PC-9 (cell line): ENCODE measurements around the gene FAM170A. TPM values are rescaled to one million over a fixed set of nuclear protein-coding genes. Genes with fewer than 3 reads are reported as not detected.

ENCODE experiments used
- BruUV-seq: library from RNA; stranded (reverse); fragments of 400-500 nt; replicated peaks from 2 replicates; lab custom pipeline; 2021; lab: Mats Ljungman, UMichigan
- CTCF ChIA-PET: fragments of 300-600 bp; sonication (Branson Sonifier 250); formaldehyde crosslinking; loops from one replicate; lab custom pipeline; 2022; ENCODE audit warnings: antibody characterized with exemption; lab: Charles Lee
- POLR2A ChIA-PET: fragments of 300-600 bp; sonication (Branson Sonifier 250); formaldehyde crosslinking; loops from one replicate; lab custom pipeline; 2022; ENCODE audit warnings: antibody characterized with exemption; ENCODE audit not compliant: unreplicated experiment; lab: Charles Lee
- DNase-seq, 2 experiments: peaks; one replicate each; pipeline versions ENCODE4 v3.0.0 to v3.0.0-alpha.2; 2015 to 2022; ENCODE audit warnings: mixed read lengths in 1 of 2
- H2AFZ ChIP-seq: fragments of 200-600 bp; sonication (generic); 2 replicates; pipeline ENCODE4 v1.8.1; 2017; ENCODE audit warnings: antibody characterized with exemption
- H3F3A ChIP-seq: fragments of 200-600 bp; sonication (generic); 2 replicates; pipeline ENCODE4 v1.8.1; 2017; ENCODE audit warnings: antibody characterized with exemption, mild to moderate bottlenecking, low read depth; ENCODE audit not compliant: insufficient read depth
- H3K27ac ChIP-seq: fragments of 200-600 bp; sonication (generic); 2 replicates; pipeline ENCODE4 v1.6.1; 2016; ENCODE audit warnings: mixed run types
- H3K27me3 ChIP-seq: fragments of 200-600 bp; sonication (generic); 2 replicates; pipeline ENCODE4 v1.6.1; 2016; ENCODE audit warnings: low read depth, mixed run types; ENCODE audit not compliant: insufficient read depth
- H3K36me3 ChIP-seq: fragments of 200-600 bp; sonication (generic); 2 replicates; pipeline ENCODE4 v1.6.1; 2016; ENCODE audit warnings: low read depth, mixed run types
- H3K4me1 ChIP-seq: fragments of 200-600 bp; sonication (generic); replicated peaks from 2 replicates; pipeline ENCODE4 v1.6.1; 2016; ENCODE audit warnings: mixed run types; ENCODE audit not compliant: insufficient read depth
- H3K4me2 ChIP-seq: fragments of 200-600 bp; sonication (generic); 2 replicates; pipeline ENCODE4 v1.6.1; 2017; ENCODE audit warnings: mixed run types
- H3K4me3 ChIP-seq: fragments of 200-600 bp; sonication (generic); 2 replicates; pipeline ENCODE4 v1.6.1; 2016; ENCODE audit warnings: mixed run types
- H3K79me2 ChIP-seq: fragments of 200-600 bp; sonication (generic); 2 replicates; pipeline ENCODE4 v1.6.1; 2017; ENCODE audit warnings: low read depth, mixed run types
- H3K9me2 ChIP-seq: fragments of 200-600 bp; sonication (generic); 2 replicates; pipeline ENCODE4 v1.8.1; 2017; ENCODE audit warnings: mild to moderate bottlenecking; ENCODE audit not compliant: insufficient read depth
- H3K9me3 ChIP-seq: fragments of 200-600 bp; sonication (generic); 2 replicates; pipeline ENCODE4 v1.8.1; 2016; ENCODE audit warnings: low read depth; ENCODE audit not compliant: insufficient read depth
- H4K20me1 ChIP-seq: fragments of 200-600 bp; sonication (generic); 2 replicates; pipeline ENCODE4 v1.8.1; 2017; ENCODE audit not compliant: insufficient read depth
- EZH2 ChIP-seq: fragments of 200-600 bp; sonication (generic); IDR thresholded peaks from 2 replicates; pipeline ENCODE4 v1.8.0; 2017; ENCODE audit warnings: antibody characterized with exemption, low read depth
- intact Hi-C: fragments of 100-400 bp; cut with micrococcal nuclease; formaldehyde crosslinking; loops from one replicate; pipeline ENCODE4 v1.10.0; 2022; ENCODE audit not compliant: unreplicated experiment
- total RNA-seq: library from RNA; stranded (reverse); gene quantifications from 2 replicates; pipeline ENCODE4 v1.2.3, GENCODE V29; 2021
- TF ChIP-seq, protein P1 (sequence below): fragments of 200-600 bp; sonication (generic); conservative IDR thresholded peaks from 2 replicates; pipeline ENCODE4 v1.6.1; 2017; ENCODE audit warnings: mixed run types, antibody characterized with exemption, mild to moderate bottlenecking, moderate library complexity

Gene FAM170A
- total RNA-seq, 1 experiment from 2014 or later: not detected

DNA sequence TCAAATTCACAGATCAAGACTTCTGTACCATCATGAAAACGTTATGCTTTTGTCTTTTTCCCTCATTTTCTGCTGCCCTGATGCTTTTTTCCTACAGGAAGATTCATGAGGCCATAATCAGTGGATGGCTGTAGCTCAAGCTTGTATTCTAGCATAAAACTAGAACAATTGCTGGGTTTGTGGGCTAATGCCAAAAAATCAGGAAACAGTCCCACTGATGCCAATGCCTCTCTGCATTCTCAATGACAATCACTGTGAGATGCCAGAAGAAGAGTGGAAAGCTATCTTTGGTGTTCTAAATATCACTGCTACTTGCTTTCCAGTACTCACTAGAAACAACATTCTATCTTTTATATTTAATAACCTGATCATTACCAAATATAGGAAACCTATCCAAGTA, 33.3 kb upstream of the FAM170A start:
- Histone ChIP-seq H3K9me3 (no peaks in the 10 kb centered on the region), H3K36me3 (no peaks in the 10 kb centered on the region), H3K27ac (no peak overlapping the region), H3K4me3 (no peak overlapping the region), H3K4me1 (no peaks in the 10 kb centered on the region), H3K27me3 (no peaks in the 10 kb centered on the region), H3K9me2 (no peaks in the 10 kb centered on the region), H3F3A (no peaks in the 10 kb centered on the region), H3K79me2 (no peaks in the 10 kb centered on the region), H3K4me2 (no peak overlapping the region), H2AFZ (no peak overlapping the region), H4K20me1 (no peaks in the 10 kb centered on the region)
- CTCF ChIA-PET: no interaction called here
- no peak for DNase-seq
- POLR2A ChIA-PET: no interaction called here
- TF ChIP-seq, protein P1, sequence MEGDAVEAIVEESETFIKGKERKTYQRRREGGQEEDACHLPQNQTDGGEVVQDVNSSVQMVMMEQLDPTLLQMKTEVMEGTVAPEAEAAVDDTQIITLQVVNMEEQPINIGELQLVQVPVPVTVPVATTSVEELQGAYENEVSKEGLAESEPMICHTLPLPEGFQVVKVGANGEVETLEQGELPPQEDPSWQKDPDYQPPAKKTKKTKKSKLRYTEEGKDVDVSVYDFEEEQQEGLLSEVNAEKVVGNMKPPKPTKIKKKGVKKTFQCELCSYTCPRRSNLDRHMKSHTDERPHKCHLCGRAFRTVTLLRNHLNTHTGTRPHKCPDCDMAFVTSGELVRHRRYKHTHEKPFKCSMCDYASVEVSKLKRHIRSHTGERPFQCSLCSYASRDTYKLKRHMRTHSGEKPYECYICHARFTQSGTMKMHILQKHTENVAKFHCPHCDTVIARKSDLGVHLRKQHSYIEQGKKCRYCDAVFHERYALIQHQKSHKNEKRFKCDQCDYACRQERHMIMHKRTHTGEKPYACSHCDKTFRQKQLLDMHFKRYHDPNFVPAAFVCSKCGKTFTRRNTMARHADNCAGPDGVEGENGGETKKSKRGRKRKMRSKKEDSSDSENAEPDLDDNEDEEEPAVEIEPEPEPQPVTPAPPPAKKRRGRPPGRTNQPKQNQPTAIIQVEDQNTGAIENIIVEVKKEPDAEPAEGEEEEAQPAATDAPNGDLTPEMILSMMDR: no peak
- no peak for TF ChIP-seq EZH2
- no TSS peak for BruUV-seq
- intact Hi-C loops: no loop called here

DNA sequence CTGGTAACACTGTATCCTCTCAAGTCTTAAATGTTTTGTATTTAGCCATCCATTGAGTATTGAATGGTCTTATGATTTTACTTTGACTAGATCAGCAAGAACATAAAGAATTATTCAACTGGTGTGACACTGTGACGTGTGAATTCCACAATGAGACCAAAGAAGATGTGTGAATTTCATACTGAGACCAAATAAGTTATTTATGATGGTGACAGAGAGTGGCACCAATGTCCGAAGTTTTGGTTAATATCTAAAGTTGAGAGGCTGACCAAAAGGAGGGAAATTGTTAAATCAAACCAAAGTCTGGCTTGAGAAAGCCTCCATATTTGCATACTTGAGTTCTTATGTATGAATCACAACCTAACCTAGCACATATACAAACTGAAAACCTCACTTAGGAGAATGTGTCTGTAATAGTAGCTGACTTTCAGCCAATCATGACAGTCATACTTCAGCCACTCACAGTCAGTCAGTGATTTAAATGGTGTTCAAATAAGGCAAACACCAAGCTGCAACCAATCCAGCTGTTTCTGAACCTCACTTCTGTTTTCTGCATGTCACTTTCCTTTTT, 31.5 kb upstream of the FAM170A start:
- H3K4me1 ChIP-seq: no peaks in the 10 kb centered on the region
- no peak overlapping the region for H3K27ac ChIP-seq
- ChIA-PET POLR2A (no interaction called here), CTCF (no interaction called here)
- no peak overlapping the region for H3K4me3 ChIP-seq
- H3K4me2 ChIP-seq: no peak overlapping the region
- no peaks in the 10 kb centered on the region for H3K9me3 ChIP-seq
- TF ChIP-seq, protein P1: no peak
- no peak for TF ChIP-seq EZH2
- intact Hi-C loops: no loop called here
- H3K36me3 ChIP-seq: no peaks in the 10 kb centered on the region
- DNase-seq: no peak
- BruUV-seq: no TSS peak
- no peak overlapping the region for H2AFZ ChIP-seq
- no peaks in the 10 kb centered on the region for H3K9me2 ChIP-seq
- no peaks in the 10 kb centered on the region for H3K79me2 ChIP-seq
- H4K20me1 ChIP-seq: no peaks in the 10 kb centered on the region
- no peaks in the 10 kb centered on the region for H3F3A ChIP-seq
- no peaks in the 10 kb centered on the region for H3K27me3 ChIP-seq

DNA sequence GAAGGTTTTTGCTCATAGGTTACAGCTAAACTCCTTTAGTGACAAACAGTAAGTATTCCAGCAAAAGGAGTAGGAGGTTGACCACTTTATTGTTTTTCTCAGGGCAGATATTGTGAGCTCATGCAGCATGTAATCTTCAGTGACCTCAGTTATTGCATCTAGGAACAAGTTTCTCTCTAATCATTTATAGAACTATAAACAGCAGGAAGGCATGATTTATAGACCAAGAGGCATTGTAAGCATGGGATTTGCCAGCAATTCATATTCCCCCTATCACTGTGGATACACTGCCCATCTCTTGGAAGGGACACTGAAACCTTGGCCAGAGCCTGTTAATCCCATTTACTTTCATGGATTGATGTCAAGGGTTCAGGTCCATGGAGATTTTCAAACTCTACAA, 15.4 kb upstream of the FAM170A start:
- Histone ChIP-seq H3F3A (no peaks in the 10 kb centered on the region), H3K4me1 (no peaks in the 10 kb centered on the region), H3K27me3 (no peaks in the 10 kb centered on the region), H3K9me3 (no peaks in the 10 kb centered on the region), H3K79me2 (no peaks in the 10 kb centered on the region), H4K20me1 (no peaks in the 10 kb centered on the region), H3K9me2 (no peaks in the 10 kb centered on the region), H2AFZ (no peak overlapping the region), H3K27ac (no peak overlapping the region), H3K4me3 (no peak overlapping the region), H3K4me2 (no peak overlapping the region), H3K36me3 (no peaks in the 10 kb centered on the region)
- DNase-seq: no peak
- intact Hi-C loops: no loop called here
- no TSS peak for BruUV-seq
- TF ChIP-seq, protein P1: no peak
- no peak for TF ChIP-seq EZH2
- POLR2A ChIA-PET: no interaction called here
- CTCF ChIA-PET: no interaction called here
